ENCODE measurements around the gene MAN1C1. TPM values are rescaled to one million over a fixed set of nuclear protein-coding genes. Genes with fewer than 3 reads are reported as not detected.
A peak's percentile ranks its signal among the peaks of the same experiment; 100 is the strongest.

Gene MAN1C1
- polyA plus RNA-seq, 3 donors = 15.6 to 16.9 (median 16.9) TPM

DNA sequence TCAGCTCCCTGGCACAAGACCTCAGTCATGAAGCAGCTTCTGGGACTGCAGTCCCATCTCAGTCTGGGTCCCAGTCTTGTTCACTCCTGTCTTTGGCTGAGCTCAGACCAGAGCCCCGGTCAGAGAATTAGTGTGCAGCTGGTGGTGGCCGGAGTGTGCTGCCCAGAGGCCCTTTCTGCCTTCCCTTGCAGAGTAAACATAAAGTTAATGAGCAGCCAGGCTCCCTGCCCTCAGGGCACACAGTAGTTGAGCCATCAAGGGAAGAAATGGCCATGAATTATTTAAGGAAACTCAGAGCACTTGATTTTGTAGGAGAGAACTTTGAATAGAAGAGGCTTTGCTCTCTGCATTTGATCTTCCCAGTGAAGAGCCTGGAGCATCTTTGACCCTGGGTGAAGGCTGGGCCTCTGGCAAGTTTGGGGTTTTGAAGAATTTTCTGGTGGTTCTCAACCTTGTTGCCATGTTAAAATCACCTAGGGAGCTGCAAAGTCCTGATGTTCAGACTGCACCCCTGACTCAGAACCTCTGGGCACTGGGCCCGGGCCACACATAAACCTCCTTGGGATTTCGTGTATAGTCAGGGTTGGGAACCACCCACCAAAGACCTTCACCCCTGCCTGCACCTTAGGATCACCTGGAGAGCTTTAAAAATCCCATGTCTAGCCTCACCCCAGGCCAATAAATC lies 157.0 kb downstream of the MAN1C1 start:
- peak; percentile 81 for DNase-seq

- DNase-seq = no peak
Measured at GRCh38 chr1:25774206-25774803, 157.7 kb downstream of the MAN1C1 start.

DNA sequence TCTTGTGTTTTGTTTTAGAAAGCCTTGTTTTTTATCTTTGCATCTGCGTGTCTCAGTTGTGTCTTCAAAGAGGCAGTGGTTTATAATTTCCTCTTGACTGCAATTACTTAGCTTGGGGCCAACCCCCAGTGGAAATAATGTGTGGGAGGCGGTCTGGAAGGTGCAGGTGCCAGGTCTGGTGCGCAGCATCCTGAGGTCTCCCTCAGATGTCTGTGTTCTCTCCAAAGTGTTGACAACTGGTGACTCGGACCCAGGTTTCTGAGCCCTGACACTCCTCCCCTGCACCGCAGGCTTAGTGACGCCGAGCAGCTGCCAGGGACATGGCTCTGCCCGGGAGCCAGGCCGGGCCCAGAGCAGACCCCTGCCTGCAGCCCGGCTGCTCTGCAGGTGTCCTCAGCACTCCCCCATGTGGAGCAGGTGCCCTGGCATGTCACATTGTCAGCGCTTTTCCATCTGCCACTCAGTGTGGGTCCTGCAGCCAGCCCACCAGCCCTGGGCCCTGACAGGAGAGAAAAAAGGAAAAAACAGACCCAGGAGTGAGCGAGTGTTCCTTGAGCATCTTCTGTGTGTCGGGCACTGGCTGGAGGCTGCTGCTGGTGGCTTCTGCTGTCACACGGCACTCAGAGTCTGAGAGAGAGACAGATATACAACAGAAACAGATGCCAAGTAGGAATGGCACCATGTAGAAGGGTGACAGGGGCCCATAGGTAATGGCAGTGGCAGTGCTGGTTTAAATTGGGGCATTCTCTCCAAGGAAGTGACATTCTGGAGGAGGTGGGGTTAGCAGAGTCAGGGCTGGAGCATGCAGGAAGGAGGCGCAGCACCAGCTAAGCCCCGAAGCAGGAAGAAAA lies 158.6 kb downstream of the MAN1C1 start:
- DNase-seq = no peak

GRCh38 chr1:25779388-25779787 lies 162.8 kb downstream of the MAN1C1 start:
- no peak for DNase-seq

DNA sequence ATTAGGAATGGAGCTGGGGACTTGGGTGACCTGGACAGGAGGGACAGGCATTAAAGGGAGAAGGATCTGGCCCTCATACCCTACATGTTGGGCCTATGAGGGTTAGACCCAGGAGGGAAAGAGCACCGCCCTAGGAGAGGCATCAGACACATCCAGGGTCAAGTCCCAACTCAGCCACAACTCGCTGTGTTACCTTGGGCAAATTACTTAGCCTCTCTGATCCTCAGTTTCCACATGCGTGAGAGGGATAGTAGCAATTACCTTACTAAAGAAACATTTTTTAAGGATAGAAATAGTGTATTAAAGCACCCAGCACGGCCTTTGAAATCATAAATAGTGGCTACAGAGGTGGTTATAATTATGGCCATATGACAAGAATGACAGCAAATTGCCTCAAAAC lies 163.3 kb downstream of the MAN1C1 start:
- no peak for DNase-seq

GRCh38 chr1:25780318-25781129 lies 163.9 kb downstream of the MAN1C1 start:
- DNase-seq = no peak

DNA sequence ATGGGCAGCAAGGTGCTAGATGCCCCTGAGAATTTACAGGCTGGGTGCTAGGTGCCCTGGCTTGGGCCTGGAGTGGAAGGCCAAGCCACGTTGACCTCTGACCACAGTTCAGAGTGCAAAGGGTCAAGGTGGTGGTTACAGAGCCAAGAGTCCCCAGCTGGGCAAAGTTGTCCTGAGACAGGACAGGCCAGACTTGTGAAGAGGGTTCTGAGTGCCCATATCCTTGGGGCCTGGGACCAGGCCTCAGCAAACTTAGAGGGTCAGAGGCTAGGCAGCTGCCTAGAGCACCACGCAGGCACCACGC lies 164.5 kb downstream of the MAN1C1 start:
- no peak for DNase-seq

- no peak for DNase-seq
Measured at GRCh38 chr1:25782608-25783201, 166.1 kb downstream of the MAN1C1 start.

DNA sequence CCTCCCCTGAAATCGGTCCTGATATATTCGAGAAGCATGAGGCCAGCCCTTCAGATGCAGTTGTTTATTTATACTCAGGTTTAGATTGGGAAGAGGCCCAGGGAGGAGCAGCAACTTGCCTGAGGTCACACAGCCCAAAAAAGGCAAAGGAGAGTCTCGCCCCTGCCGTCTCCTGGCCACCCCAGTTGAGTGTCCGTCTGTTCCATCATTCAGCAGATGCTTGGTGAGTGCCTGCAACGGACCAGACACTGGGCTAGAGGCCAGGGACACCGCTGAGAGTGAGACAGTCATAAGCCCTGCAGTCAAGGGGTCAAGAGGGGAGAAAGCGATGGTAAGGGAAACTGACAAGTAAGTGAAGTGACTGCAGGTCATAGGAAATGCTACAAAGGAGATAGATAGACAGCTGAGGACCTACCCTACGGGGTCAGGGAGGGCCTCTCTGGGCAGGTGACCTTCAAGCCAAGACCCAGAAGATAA lies 168.0 kb downstream of the MAN1C1 start:
- no peak for DNase-seq

- no peak for DNase-seq
Measured at GRCh38 chr1:25785333-25786067, 168.9 kb downstream of the MAN1C1 start.

DNA sequence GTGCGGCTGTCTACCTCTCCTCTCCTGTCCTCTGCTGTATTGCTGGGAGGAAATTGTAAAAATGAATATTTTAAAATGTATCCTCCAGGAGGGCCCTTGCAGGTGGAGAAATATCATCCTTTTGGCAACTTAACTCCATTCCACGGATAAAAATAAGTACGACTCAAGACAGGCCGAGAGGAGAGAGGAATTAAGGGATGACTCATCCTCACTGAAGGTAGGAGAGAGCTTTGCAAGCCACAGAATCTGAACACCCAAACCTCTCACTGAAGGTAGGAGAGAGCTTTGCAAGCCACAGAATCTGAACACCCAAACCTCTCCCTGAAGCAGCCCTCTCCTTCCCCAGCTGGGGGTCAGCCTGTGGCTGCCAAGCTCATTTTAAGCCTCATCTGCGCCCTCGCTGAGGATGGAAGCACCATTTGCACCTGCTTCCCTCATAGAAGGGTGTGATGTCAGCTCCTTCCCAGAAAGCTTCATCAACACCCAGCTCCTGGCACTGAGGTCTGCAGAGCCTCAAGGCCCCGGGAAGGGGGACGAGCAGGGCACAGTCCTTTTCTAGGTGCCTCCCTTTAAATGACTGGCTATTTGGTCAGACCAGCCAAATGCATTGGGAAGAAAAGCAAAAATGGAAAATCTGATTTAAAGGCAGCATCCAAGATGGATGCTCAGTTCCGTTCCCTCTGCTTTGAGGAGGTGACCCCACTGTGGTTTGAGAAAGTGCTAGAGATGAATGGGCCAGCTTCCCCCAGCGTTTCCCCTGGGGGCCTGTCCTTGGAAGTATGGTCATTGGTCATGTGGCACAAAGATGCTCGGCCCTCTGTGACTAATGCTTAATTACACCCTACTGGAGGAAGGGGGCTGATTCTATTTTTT lies 170.5 kb downstream of the MAN1C1 start:
- no peak for DNase-seq

DNA sequence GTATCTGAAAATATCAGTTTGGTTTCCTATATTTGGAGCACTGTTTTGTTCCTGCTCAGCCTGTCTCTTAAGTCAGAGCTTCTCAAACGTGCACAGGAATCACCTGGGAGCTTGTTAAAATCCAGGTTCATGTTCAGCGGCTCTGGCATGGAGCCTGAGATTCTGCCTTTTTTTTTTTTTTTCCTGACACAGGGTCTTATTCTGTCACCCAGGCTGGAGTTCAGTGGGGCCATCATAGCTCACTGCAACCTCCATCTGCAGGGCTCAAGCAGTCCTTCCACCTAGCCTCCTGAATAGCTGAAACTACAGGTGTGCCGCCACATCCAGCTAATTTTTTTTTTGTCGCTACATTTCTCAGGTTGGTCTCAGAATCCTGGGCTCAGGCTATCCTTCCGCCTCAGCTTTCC lies 171.2 kb downstream of the MAN1C1 start:
- no peak for DNase-seq

DNA sequence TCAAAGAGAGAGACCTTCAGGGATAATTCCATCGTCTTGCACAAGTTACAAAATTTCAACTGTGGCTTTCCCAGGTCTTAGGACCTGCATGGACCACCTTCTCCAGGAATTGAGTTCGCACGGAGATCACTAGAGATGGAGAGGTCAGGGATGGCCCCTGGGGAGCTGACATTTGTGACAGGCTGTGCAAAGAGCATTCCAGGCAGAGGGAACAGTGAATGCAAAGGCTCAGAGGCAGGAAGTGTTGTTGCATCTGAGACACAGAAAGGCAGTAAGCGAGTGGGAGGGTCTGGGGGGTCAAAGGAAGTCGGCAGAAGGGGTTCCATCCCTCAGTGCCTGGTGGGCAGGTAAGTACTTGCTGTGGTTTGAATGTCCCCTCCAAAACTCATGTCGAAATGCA lies 173.9 kb downstream of the MAN1C1 start:
- no peak for DNase-seq

- no peak for DNase-seq
Measured at GRCh38 chr1:25792115-25792514, 175.5 kb downstream of the MAN1C1 start.

DNA sequence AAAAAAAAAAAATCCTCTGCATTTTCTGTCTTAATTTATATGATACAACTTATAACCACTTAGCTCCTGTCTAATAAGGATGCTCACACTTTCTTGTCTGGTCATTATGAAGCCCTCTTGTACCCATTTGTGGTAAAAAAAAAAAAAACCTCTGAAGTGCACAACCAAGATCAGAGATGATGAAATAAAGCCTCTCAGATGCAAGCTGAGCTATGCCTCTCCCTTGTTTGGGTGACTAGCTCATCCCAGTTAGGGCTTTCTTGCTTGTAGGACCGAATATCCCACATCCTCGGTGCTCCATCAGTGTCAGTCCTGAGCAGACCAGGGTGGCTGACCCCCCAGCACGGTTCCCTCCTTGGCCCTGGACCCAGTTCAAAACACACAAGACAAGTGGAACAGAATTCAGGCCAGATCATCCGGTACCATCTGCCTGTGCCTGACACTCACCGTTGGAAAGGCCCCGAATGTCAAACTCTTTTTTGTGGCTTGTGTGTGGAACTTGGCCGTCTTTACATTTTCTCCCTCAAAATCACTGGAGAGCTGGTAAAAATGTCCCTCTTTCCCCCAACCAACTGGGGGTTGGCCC lies 177.1 kb downstream of the MAN1C1 start:
- DNase-seq = no peak

- DNase-seq = no peak
Measured at GRCh38 chr1:25794325-25794724, 177.7 kb downstream of the MAN1C1 start.

- no peak for DNase-seq
Measured at GRCh38 chr1:25795211-25795610, 178.6 kb downstream of the MAN1C1 start.

GRCh38 chr1:25795946-25796810 lies 179.6 kb downstream of the MAN1C1 start:
- no peak for DNase-seq

All from renal pelvis (tissue), 4 donors.